Adrenal gland (tissue), 12 donors: ENCODE measurements around the gene SETX. TPM values are rescaled to one million over a fixed set of nuclear protein-coding genes. Genes with fewer than 3 reads are reported as not detected.

Experiments
- DNase-seq, 7 donors: peaks; one replicate each; pipeline ENCODE4 v3.0.0-alpha.2; 2019 to 2020
- H3K27ac ChIP-seq, 5 donors: fragments of 200-600 bp; sonication (generic) in 4 of 5; 1 replicate in 3 of 5; 2 replicates in 2 of 5; pipeline versions ENCODE4 v1.5.1 to v1.8.0; 2016 to 2020; ENCODE audit warnings: mild to moderate bottlenecking in 1 of 5
- H3K27me3 ChIP-seq: fragments of 200-600 bp; 2 replicates; pipeline ENCODE4 v1.8.0; 2021
- H3K36me3 ChIP-seq, 2 donors: fragments of 200-600 bp; replicated peaks in 1 of 2; 1 replicate in 1 of 2; 2 replicates in 1 of 2; pipeline versions ENCODE4 v1.5.1 to v1.8.0; 2018 to 2022
- H3K4me1 ChIP-seq, 2 donors: fragments of 200-600 bp; replicated peaks in 1 of 2; 1 replicate in 1 of 2; 2 replicates in 1 of 2; pipeline versions ENCODE4 v1.5.1 to v1.8.0; 2018 to 2021
- H3K4me3 ChIP-seq, 4 donors: fragments of 200-600 bp; sonication (generic) in 3 of 4; one replicate each; pipeline ENCODE4 v1.5.1; 2016 to 2018
- H3K9me3 ChIP-seq, 3 donors: fragments of 200-600 bp; sonication (generic) in 1 of 3; replicated peaks in 1 of 3; 1 replicate in 2 of 3; 2 replicates in 1 of 3; pipeline versions ENCODE4 v1.5.1 to v1.8.0; 2016 to 2021
- CTCF ChIP-seq, 6 experiments: fragments of 450-650 bp in 4 of 6; fragments of 200-600 bp in 2 of 6; sonication (generic) in 1 of 6; IDR thresholded peaks; 1 replicate in 5 of 6; 2 replicates in 1 of 6; pipeline versions ENCODE4 v1.5.1 to v1.8.0; 2016 to 2021; ENCODE audit warnings: antibody characterized with exemption in 6 of 6, mild to moderate bottlenecking in 2 of 6, moderate library complexity in 1 of 6
- POLR2A ChIP-seq, 2 donors: fragments of 450-650 bp; IDR thresholded peaks; one replicate each; pipeline ENCODE4 v1.6.1; 2017; ENCODE audit warnings: antibody characterized with exemption in 2 of 2, mild to moderate bottlenecking in 2 of 2, moderate library complexity in 1 of 2
- WGBS, 4 donors: extraction: QIAGEN DNeasy Blood & Tissue Kit in 2 of 4; methylation state at CpG; one replicate each; pipeline versions ENCODE4 v1.1.5 to v1.1.7; 2013 to 2017; 5-methylcytosine and 5-hydroxymethylcytosine counted together
- intact Hi-C, 2 donors: fragments of 100-400 bp; cut with DNase I; formaldehyde crosslinking; loops; one replicate each; pipeline versions ENCODE4 v1.14.1 to v1.15.0; 2022 to 2023
- polyA plus RNA-seq, 3 donors: library from polyadenylated mRNA; stranded (reverse); fragments of 200-250 nt in 2 of 3; fragments of 350-450 nt in 1 of 3; fragmentation: Illumina TruSeq in 1 of 3; extraction: RNeasy Lipid Tissue Mini Kit (QIAGEN cat#74804) in 1 of 3; gene quantifications; one replicate each; pipeline ENCODE4 v1.2.3, GENCODE V29; 2013 to 2014
- total RNA-seq, 9 donors: library from RNA; depleted of rRNA in 4 of 9; stranded (reverse); fragments of >200 nt in 4 of 9; fragments of 120-200 nt in 1 of 9; fragmentation: NEBNext Ultra II Directional in 1 of 9; extraction: Animal tissue kit (Norgen Biotek cat#: 25700) in 1 of 9; gene quantifications; one replicate each; pipeline versions ENCODE4 v1.1.0 to v1.2.4, GENCODE V29; 2013 to 2023
- donor health status: healthy with polysubstance abuse.
- donor health status: Bipolar disorder and iron deficiency.
- donor health status: DM: yes; HTN: yes; CAD: no.
- donor health status: DM: no; HTN: no; CAD: no.
- donor health status: DM: no; HTN: no; CAD: no.
- donor health status: DM: yes; HTN: yes; CAD: no.

SETX gene
- total and polyA plus RNA-seq, 12 donors: 20.3 to 71.7 (median 42.6) TPM

- no peak for TF ChIP-seq CTCF (IDR thresholded peaks at IDR 0.05)
- TF ChIP-seq POLR2A (IDR thresholded peaks at IDR 0.05): no peak
- Histone ChIP-seq H3K4me1 (no peaks in the 10 kb centered on the region), H3K27ac (no peak overlapping the region), H3K4me3 (no peak overlapping the region), H3K9me3 (no peaks in the 10 kb centered on the region), H3K27me3 (peaks cover 6% of the 10 kb centered on the region), H3K36me3 (no peaks in the 10 kb centered on the region)
- intact Hi-C loops: no loop called here
- no peak for DNase-seq
- 69 to 74% (median 73%) methylated on average over 9 to 20 of the region's 20 CpGs for whole genome bisulfite sequencing, 4 donors
Observed at GRCh38 chr9:132231019-132231701, 123.6 kb downstream of the SETX start.

GRCh38 chr9:132230605-132231004 lies 124.2 kb downstream of the SETX start:
- intact Hi-C loops: no loop called here
- WGBS, 4 donors: 81 to 89% (median 86%) methylated on average over 3 to 4 of the region's 4 CpGs
- peaks cover 6% of the 10 kb centered on the region for H3K27me3 ChIP-seq

GRCh38 chr9:132228062-132228461 lies 126.7 kb downstream of the SETX start:
- H3K27ac ChIP-seq: no peak overlapping the region
- no peak for DNase-seq
- TF ChIP-seq POLR2A (IDR thresholded peaks at IDR 0.05) (no peak), CTCF (IDR thresholded peaks at IDR 0.05) (no peak)
- peaks cover 6% of the 10 kb centered on the region for H3K27me3 ChIP-seq
- intact Hi-C loops: no loop called here
- no peaks in the 10 kb centered on the region for H3K9me3 ChIP-seq
- H3K4me1 ChIP-seq: no peaks in the 10 kb centered on the region
- WGBS, 4 donors: 66 to 85% (median 78%) methylated on average over 7 to 12 of the region's 12 CpGs
- no peak overlapping the region for H3K4me3 ChIP-seq
- no peaks in the 10 kb centered on the region for H3K36me3 ChIP-seq

More at GRCh38 chr9:132230605-132231004, 124.2 kb downstream of the SETX start:
- Histone ChIP-seq H3K27ac (no peak overlapping the region), H3K4me3 (no peak overlapping the region), H3K36me3 (no peaks in the 10 kb centered on the region), H3K9me3 (no peaks in the 10 kb centered on the region), H3K4me1 (no peaks in the 10 kb centered on the region)
- DNase-seq: no peak
- TF ChIP-seq CTCF (IDR thresholded peaks at IDR 0.05) (no peak), POLR2A (IDR thresholded peaks at IDR 0.05) (no peak)

DNA sequence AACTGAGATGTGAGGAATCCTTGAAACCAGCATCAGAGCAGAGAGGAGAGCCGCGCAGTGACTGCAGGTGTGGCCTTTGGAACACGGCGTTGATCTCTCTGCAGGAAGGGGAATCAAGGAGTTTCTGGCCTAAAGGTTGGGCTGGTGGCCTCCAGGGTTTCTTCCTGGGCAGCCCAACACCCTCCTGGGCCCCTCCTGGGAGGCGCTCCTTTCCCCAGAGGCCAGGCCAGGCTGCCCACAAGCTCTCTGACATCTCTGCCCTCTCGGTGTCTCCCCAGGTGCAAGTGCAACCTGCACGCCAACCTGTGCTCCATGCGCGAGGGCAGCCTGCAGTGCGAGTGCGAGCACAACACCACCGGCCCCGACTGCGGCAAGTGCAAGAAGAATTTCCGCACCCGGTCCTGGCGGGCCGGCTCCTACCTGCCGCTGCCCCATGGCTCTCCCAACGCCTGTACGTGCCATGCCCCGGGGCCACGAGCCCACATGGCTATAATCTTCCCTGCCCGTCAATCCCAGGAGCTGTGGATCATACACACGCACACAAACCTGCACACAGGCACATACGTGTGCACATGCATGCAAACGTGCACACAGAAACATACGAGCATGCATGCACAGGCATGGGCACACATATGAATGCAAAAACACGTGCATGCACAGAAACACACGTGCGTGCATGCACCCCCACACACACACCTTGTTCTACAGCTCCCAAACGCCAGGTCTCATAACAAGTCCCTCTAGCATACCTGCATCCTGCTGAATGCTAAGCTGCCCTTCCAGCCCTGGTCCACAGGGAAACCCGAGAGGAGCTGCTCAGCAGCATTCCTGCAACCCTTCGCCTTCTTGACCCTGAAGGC lies 128.0 kb downstream of the SETX start:
- TF ChIP-seq POLR2A (IDR thresholded peaks at IDR 0.05) (no peak), CTCF (IDR thresholded peaks at IDR 0.05) (no peak)
- H3K27ac ChIP-seq: no peak overlapping the region

More for the DNA sequence above, 128.0 kb downstream of the SETX start:
- Histone ChIP-seq H3K36me3 (no peaks in the 10 kb centered on the region), H3K4me3 (no peak overlapping the region), H3K9me3 (no peaks in the 10 kb centered on the region), H3K4me1 (no peaks in the 10 kb centered on the region), H3K27me3 (peaks cover 6% of the 10 kb centered on the region)
- WGBS, 4 donors: 85 to 92% (median 88%) methylated on average over 18 to 34 of the region's 34 CpGs
- no peak for DNase-seq
- intact Hi-C loops: no loop called here
